ENCODE results near the gene SLC32A1.
A peak's percentile ranks its signal among the peaks of the same experiment; 100 is the strongest.

The SLC32A1 gene

GRCh38 chr20:38737887-38738286, 13.6 kb downstream of the SLC32A1 start:
- H3K27me3 ChIP-seq (ENCODE audit: control insufficient read depth, low read length): peaks cover 56% of the 10 kb centered on the region

GRCh38 chr20:38745757-38746156, 21.5 kb downstream of the SLC32A1 start:
- Histone ChIP-seq H3K36me3 (ENCODE audit: control insufficient read depth, low read length) (peaks cover 6% of the 10 kb centered on the region; the same call in 1 of the 2 replicates), H3K4me3 (ENCODE audit: low read length) (no peak overlapping the region), H3K79me2 (ENCODE audit: control insufficient read depth, low read length) (peaks cover 20% of the 10 kb centered on the region), H3K27me3 (ENCODE audit: control insufficient read depth, low read length) (peaks cover 20% of the 10 kb centered on the region), H3K9me3 (ENCODE audit: control insufficient read depth, insufficient read depth, low read length) (no peaks in the 10 kb centered on the region), H3K27ac (ENCODE audit: low read depth, low read length) (no peak overlapping the region), H4K20me1 (ENCODE audit: control insufficient read depth, insufficient read depth, low read depth, low read length) (no peaks in the 10 kb centered on the region), H3K4me1 (ENCODE audit: control insufficient read depth, low read length) (peaks cover 20% of the 10 kb centered on the region), H3K9me2 (replicated peaks; ENCODE audit: control insufficient read depth, low read length) (no peaks in the 10 kb centered on the region), H3K4me2 (ENCODE audit: low read length) (no peak overlapping the region), H3F3A (ENCODE audit: control insufficient read depth, insufficient read depth) (no peaks in the 10 kb centered on the region)
- TF ChIP-seq EZH2phosphoT487 (IDR thresholded peaks at IDR 0.05; ENCODE audit: borderline replicate concordance, low read length): no peak
- TF ChIP-seq, protein P1, sequence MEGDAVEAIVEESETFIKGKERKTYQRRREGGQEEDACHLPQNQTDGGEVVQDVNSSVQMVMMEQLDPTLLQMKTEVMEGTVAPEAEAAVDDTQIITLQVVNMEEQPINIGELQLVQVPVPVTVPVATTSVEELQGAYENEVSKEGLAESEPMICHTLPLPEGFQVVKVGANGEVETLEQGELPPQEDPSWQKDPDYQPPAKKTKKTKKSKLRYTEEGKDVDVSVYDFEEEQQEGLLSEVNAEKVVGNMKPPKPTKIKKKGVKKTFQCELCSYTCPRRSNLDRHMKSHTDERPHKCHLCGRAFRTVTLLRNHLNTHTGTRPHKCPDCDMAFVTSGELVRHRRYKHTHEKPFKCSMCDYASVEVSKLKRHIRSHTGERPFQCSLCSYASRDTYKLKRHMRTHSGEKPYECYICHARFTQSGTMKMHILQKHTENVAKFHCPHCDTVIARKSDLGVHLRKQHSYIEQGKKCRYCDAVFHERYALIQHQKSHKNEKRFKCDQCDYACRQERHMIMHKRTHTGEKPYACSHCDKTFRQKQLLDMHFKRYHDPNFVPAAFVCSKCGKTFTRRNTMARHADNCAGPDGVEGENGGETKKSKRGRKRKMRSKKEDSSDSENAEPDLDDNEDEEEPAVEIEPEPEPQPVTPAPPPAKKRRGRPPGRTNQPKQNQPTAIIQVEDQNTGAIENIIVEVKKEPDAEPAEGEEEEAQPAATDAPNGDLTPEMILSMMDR (IDR thresholded peaks at IDR 0.05; ENCODE audit: low read depth, low read length, poor library complexity, severe bottlenecking): no peak

More at GRCh38 chr20:38737887-38738286, 13.6 kb downstream of the SLC32A1 start:
- Histone ChIP-seq H3K36me3 (ENCODE audit: control insufficient read depth, low read length) (no peaks in the 10 kb centered on the region), H3K9me3 (ENCODE audit: control insufficient read depth, insufficient read depth, low read length) (no peaks in the 10 kb centered on the region), H3K4me3 (ENCODE audit: low read length) (no peak overlapping the region), H3K27ac (ENCODE audit: low read depth, low read length) (no peak overlapping the region), H3F3A (ENCODE audit: control insufficient read depth, insufficient read depth) (no peaks in the 10 kb centered on the region), H3K79me2 (ENCODE audit: control insufficient read depth, low read length) (no peaks in the 10 kb centered on the region), H3K9me2 (replicated peaks; ENCODE audit: control insufficient read depth, low read length) (no peaks in the 10 kb centered on the region), H3K4me1 (ENCODE audit: control insufficient read depth, low read length) (no peaks in the 10 kb centered on the region), H4K20me1 (ENCODE audit: control insufficient read depth, insufficient read depth, low read depth, low read length) (no peaks in the 10 kb centered on the region), H3K4me2 (ENCODE audit: low read length) (no peak overlapping the region)
- TF ChIP-seq EZH2phosphoT487 (IDR thresholded peaks at IDR 0.05; ENCODE audit: borderline replicate concordance, low read length): no peak
- TF ChIP-seq, protein P1 (IDR thresholded peaks at IDR 0.05; ENCODE audit: low read depth, low read length, poor library complexity, severe bottlenecking): no peak

DNA sequence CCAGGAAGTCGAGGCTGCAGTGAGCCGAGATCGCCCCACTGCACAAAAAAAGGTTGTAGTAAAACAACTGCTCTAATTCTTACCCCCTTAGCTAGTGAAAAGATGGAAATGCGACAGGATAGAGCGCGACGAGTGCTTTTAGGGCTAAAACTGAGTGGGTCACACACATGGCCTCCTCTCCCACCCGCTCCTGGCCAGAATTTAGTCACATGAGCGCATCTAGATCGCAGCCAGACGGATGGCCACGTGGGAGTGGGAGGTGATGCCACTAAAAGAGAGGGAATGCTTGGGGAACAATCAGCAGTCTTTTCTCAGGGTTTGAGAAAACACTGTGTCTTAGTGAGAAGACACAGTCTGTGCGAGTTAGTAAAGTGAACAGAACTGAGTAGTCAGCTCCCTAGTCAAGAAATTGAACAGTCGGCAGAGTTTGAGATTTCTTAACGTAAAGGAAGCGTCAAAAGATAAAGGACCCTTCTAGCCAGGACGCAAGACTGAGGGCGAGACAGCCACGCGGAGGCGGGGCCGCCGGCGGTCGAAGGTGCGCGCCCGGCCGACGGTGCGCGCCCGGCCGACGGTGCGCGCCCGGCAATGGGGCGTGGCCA, 23.3 kb downstream of the SLC32A1 start:
- H3K27ac ChIP-seq (ENCODE audit: low read depth, low read length): no peak overlapping the region
- peaks cover 20% of the 10 kb centered on the region for H3K4me1 ChIP-seq (ENCODE audit: control insufficient read depth, low read length)
- peaks cover 3% of the 10 kb centered on the region; the same call in 1 of the 2 replicates for H3K27me3 ChIP-seq (ENCODE audit: control insufficient read depth, low read length)
- peaks cover 27% of the 10 kb centered on the region for H3K79me2 ChIP-seq (ENCODE audit: control insufficient read depth, low read length)
- no peaks in the 10 kb centered on the region; the same call in 1 of the 2 replicates for H4K20me1 ChIP-seq (ENCODE audit: control insufficient read depth, insufficient read depth, low read depth, low read length)
- H3K4me2 ChIP-seq (ENCODE audit: low read length): peak overlapping the region; percentile 90
- 0 out of 2 replicates have a peak, but pooled peaks cover 2% of the 10 kb centered on the region for H3F3A ChIP-seq (ENCODE audit: control insufficient read depth, insufficient read depth)
- no peak for TF ChIP-seq EZH2phosphoT487 (IDR thresholded peaks at IDR 0.05; ENCODE audit: borderline replicate concordance, low read length)
- TF ChIP-seq, protein P1 (IDR thresholded peaks at IDR 0.05; ENCODE audit: low read depth, low read length, poor library complexity, severe bottlenecking): no peak
- no peaks in the 10 kb centered on the region for H3K9me3 ChIP-seq (ENCODE audit: control insufficient read depth, insufficient read depth, low read length)
- peak overlapping the region; percentile 95 for H3K4me3 ChIP-seq (ENCODE audit: low read length)
- no peaks in the 10 kb centered on the region for H3K9me2 ChIP-seq (replicated peaks; ENCODE audit: control insufficient read depth, low read length)
- H3K36me3 ChIP-seq (ENCODE audit: control insufficient read depth, low read length): peaks cover 21% of the 10 kb centered on the region
